ENCODE measurements around the gene MMUT. TPM values are rescaled to one million over a fixed set of nuclear protein-coding genes. Genes with fewer than 3 reads are reported as not detected.

The MMUT gene
- total and polyA plus RNA-seq, 4 donors = 11.4 to 27.0 (median 17.8) TPM

GRCh38 chr6:49468042-49468441 is 5.0 kb upstream of the MMUT start:
- Histone ChIP-seq H3K36me3 (ENCODE audit: control insufficient read depth in 4 of 4, insufficient read depth in 4 of 4, low read length in 4 of 4) (peaks cover 0 to 8% (median 3%) of the 10 kb centered on the region in 4 donors), H3K27ac (ENCODE audit: low read depth in 1 of 2, low read length in 1 of 2) (no peak overlapping the region), H3K9me3 (ENCODE audit: control insufficient read depth in 4 of 4, insufficient read depth in 3 of 4, low read length in 3 of 4) (no peaks in the 10 kb centered on the region), H3K9ac (ENCODE audit: insufficient read depth in 1 of 2, low read length in 2 of 2) (no peak overlapping the region), H3K4me1 (ENCODE audit: control insufficient read depth in 5 of 5, insufficient read depth in 5 of 5, low read length in 5 of 5) (peaks cover 0 to 5% (median 1%) of the 10 kb centered on the region in 5 donors), H3K4me3 (no peak overlapping the region), H3K27me3 (ENCODE audit: control insufficient read depth in 3 of 3, insufficient read depth in 3 of 3, low read length in 2 of 3) (no peaks in the 10 kb centered on the region)
- DNase-seq (no peak), ATAC-seq (ENCODE audit: insufficient read depth, low FRiP score) (no peak)
- WGBS, 2 donors = 95 to 96% methylated on average over 9 of the region's 9 CpGs
- no peak for TF ChIP-seq CTCF (IDR thresholded peaks at IDR 0.05; ENCODE audit: control extremely low read depth, extremely low read depth)

- no peak for TF ChIP-seq CTCF (IDR thresholded peaks at IDR 0.05; ENCODE audit: control extremely low read depth, extremely low read depth)
- Histone ChIP-seq H3K36me3 (ENCODE audit: control insufficient read depth in 4 of 4, insufficient read depth in 4 of 4, low read length in 4 of 4) (peaks cover 0 to 3% (median 0%) of the 10 kb centered on the region in 4 donors), H3K4me3 (no peak overlapping the region), H3K9me3 (ENCODE audit: control insufficient read depth in 4 of 4, insufficient read depth in 3 of 4, low read length in 3 of 4) (no peaks in the 10 kb centered on the region), H3K9ac (ENCODE audit: insufficient read depth in 1 of 2, low read length in 2 of 2) (no peak overlapping the region), H3K27ac (ENCODE audit: low read depth in 1 of 2, low read length in 1 of 2) (no peak overlapping the region), H3K27me3 (ENCODE audit: control insufficient read depth in 3 of 3, insufficient read depth in 3 of 3, low read length in 2 of 3) (no peaks in the 10 kb centered on the region), H3K4me1 (ENCODE audit: control insufficient read depth in 5 of 5, insufficient read depth in 5 of 5, low read length in 5 of 5) (peaks cover 0 to 13% (median 5%) of the 10 kb centered on the region in 5 donors)
- DNase-seq (no peak), ATAC-seq (ENCODE audit: insufficient read depth, low FRiP score) (no peak)
- WGBS, 2 donors = 94% methylated on average over 2 of the region's 2 CpGs
Observed at GRCh38 chr6:49464691-49465090, 1.6 kb upstream of the MMUT start.

GRCh38 chr6:49463612-49463967 is 537 bp upstream of the MMUT start:
- TF ChIP-seq CTCF (IDR thresholded peaks at IDR 0.05; ENCODE audit: control extremely low read depth, extremely low read depth) = no peak
- H3K9ac ChIP-seq (ENCODE audit: insufficient read depth in 1 of 2, low read length in 2 of 2) = peak overlapping the region; percentile 85 to 86
- H3K9me3 ChIP-seq (ENCODE audit: control insufficient read depth in 4 of 4, insufficient read depth in 3 of 4, low read length in 3 of 4) = no peaks in the 10 kb centered on the region
- peaks cover 0 to 6% (median 3%) of the 10 kb centered on the region in 4 donors for H3K36me3 ChIP-seq (ENCODE audit: control insufficient read depth in 4 of 4, insufficient read depth in 4 of 4, low read length in 4 of 4)
- H3K4me3 ChIP-seq = peak overlapping the region; percentile 74
- no peaks in the 10 kb centered on the region for H3K27me3 ChIP-seq (ENCODE audit: control insufficient read depth in 3 of 3, insufficient read depth in 3 of 3, low read length in 2 of 3)
- ATAC-seq (ENCODE audit: insufficient read depth, low FRiP score) (no peak), DNase-seq (peak in 1 of 3 donors; percentile 14)
- peaks cover 0 to 13% (median 5%) of the 10 kb centered on the region in 5 donors for H3K4me1 ChIP-seq (ENCODE audit: control insufficient read depth in 5 of 5, insufficient read depth in 5 of 5, low read length in 5 of 5)
- WGBS, 2 donors = 1% methylated on average over 4 of the region's 4 CpGs
- H3K27ac ChIP-seq (ENCODE audit: low read depth in 1 of 2, low read length in 1 of 2) = peak overlapping the region; percentile 3 to 55

- H3K9ac ChIP-seq (ENCODE audit: insufficient read depth in 1 of 2, low read length in 2 of 2) = peak overlapping the region; percentile 85 to 92
- ATAC-seq (ENCODE audit: insufficient read depth, low FRiP score) = no peak
- H3K9me3 ChIP-seq (ENCODE audit: control insufficient read depth in 4 of 4, insufficient read depth in 3 of 4, low read length in 3 of 4) = no peaks in the 10 kb centered on the region
- WGBS, 2 donors = 1 to 2% methylated on average over 7 of the region's 7 CpGs
- H3K27ac ChIP-seq (ENCODE audit: low read depth in 1 of 2, low read length in 1 of 2) = peak overlapping the region; percentile 88 to 98
- peaks cover 0 to 12% (median 3%) of the 10 kb centered on the region in 4 donors for H3K36me3 ChIP-seq (ENCODE audit: control insufficient read depth in 4 of 4, insufficient read depth in 4 of 4, low read length in 4 of 4)
- peak overlapping the region; percentile 74 for H3K4me3 ChIP-seq
- no peak for TF ChIP-seq CTCF (IDR thresholded peaks at IDR 0.05; ENCODE audit: control extremely low read depth, extremely low read depth)
- peaks cover 0 to 13% (median 5%) of the 10 kb centered on the region in 5 donors for H3K4me1 ChIP-seq (ENCODE audit: control insufficient read depth in 5 of 5, insufficient read depth in 5 of 5, low read length in 5 of 5)
- no peaks in the 10 kb centered on the region for H3K27me3 ChIP-seq (ENCODE audit: control insufficient read depth in 3 of 3, insufficient read depth in 3 of 3, low read length in 2 of 3)
- no peak for DNase-seq
Observed at GRCh38 chr6:49462599-49462926, 490 bp downstream of the MMUT start.
